HCT116 (cell line): ENCODE data around the gene OR5W2. TPM values are rescaled to one million over a fixed set of nuclear protein-coding genes. Genes with fewer than 3 reads are reported as not detected.

Source experiments
- ATAC-seq: fragments of 200-7000 bp; cut with Tn5 transposase; 2 replicates; pipeline ENCODE4 v1.9.1; 2020; ENCODE audit warnings: mild to moderate bottlenecking, moderate library complexity
- Bru-seq: library from RNA; stranded (reverse); fragments of 400-500 nt; gene quantifications from one replicate; lab custom pipeline; 2021; lab: Mats Ljungman, UMichigan
- BruChase-seq, 2 experiments: library from RNA; stranded (reverse); fragments of 400-500 nt; gene quantifications; one replicate each; lab custom pipeline; 2021; lab: Mats Ljungman, UMichigan
- BruUV-seq: library from RNA; stranded (reverse); fragments of 400-500 nt; replicated peaks from 2 replicates; lab custom pipeline; 2021; lab: Mats Ljungman, UMichigan
- CTCF ChIA-PET: fragments of 300-600 bp; sonication (Branson Sonifier 250); formaldehyde crosslinking; loops from one replicate; lab custom pipeline; 2021; ENCODE audit warnings: antibody characterized with exemption; lab: Charles Lee
- POLR2A ChIA-PET: fragments of 300-600, 350-600 bp; sonication (Branson Sonifier 250); formaldehyde crosslinking; loops from one replicate; lab custom pipeline; 2021; ENCODE audit warnings: antibody characterized with exemption; lab: Charles Lee
- RAD21 ChIA-PET, 2 experiments: fragments of 300-600 bp; sonication (Branson Sonifier 250); formaldehyde crosslinking; loops; one replicate each; lab custom pipeline; 2023; ENCODE audit warnings: low total read pairs in 2 of 2; ENCODE audit not compliant: uncharacterized antibody in 2 of 2, unreplicated experiment in 2 of 2, low non-redundant PET in 1 of 2; lab: Charles Lee
- DNase-seq: peaks from one replicate; pipeline ENCODE4 v3.0.0-alpha.2; 2010; ENCODE audit warnings: low read depth, low spot score
- H2AFZ ChIP-seq: fragments of 200-600 bp; shearing (Covaris generic), sonication (generic); 2 replicates; pipeline ENCODE4 v1.6.1; 2017; ENCODE audit warnings: low read depth, mixed run types, mixed read lengths, antibody characterized with exemption, low read length; ENCODE audit not compliant: poor library complexity, severe bottlenecking
- H3K27ac ChIP-seq: 2 replicates; pipeline ENCODE4 v1.5.1; 2012; ENCODE audit warnings: low read depth, low read length
- H3K27me3 ChIP-seq: fragments of 200-600 bp; sonication (generic); 2 replicates; pipeline ENCODE4 v1.6.1; 2016; ENCODE audit warnings: mixed run types, low read length, mixed read lengths; ENCODE audit not compliant: insufficient read depth
- H3K36me3 ChIP-seq, 2 experiments: fragments of 200-500 bp in 1 of 2; fragments of 200-600 bp in 1 of 2; sonication (Bioruptor generic) in 1 of 2; sonication (generic) in 1 of 2; 2 replicates each; pipeline versions ENCODE4 v1.5.1 to v1.6.1; 2014 to 2016; ENCODE audit warnings: low read length in 2 of 2, inconsistent platforms in 1 of 2, mixed read lengths in 1 of 2, mixed run types in 1 of 2; ENCODE audit not compliant: insufficient read depth in 2 of 2, control insufficient read depth in 1 of 2
- H3K4me1 ChIP-seq, 2 experiments: fragments of 200-600 bp in 1 of 2; sonication (generic) in 1 of 2; 2 replicates each; pipeline versions ENCODE4 v1.5.1 to v1.6.1; 2012 to 2017; ENCODE audit warnings: low read length in 2 of 2, inconsistent platforms in 1 of 2, mild to moderate bottlenecking in 1 of 2, mixed read lengths in 1 of 2, mixed run types in 1 of 2, moderate library complexity in 1 of 2; ENCODE audit not compliant: insufficient read depth in 2 of 2, control insufficient read depth in 1 of 2
- H3K4me2 ChIP-seq: fragments of 200-600 bp; sonication (generic); 2 replicates; pipeline ENCODE4 v1.6.1; 2017; ENCODE audit warnings: mixed run types, low read length, mixed read lengths
- H3K4me3 ChIP-seq, 2 experiments: fragments of 200-600 bp in 1 of 2; sonication (generic) in 1 of 2; replicated peaks in 1 of 2; 2 replicates each; pipeline ENCODE4 v1.5.1; 2011 to 2016; ENCODE audit warnings: low read length in 2 of 2, control low read depth in 1 of 2, low read depth in 1 of 2, mild to moderate bottlenecking in 1 of 2, mixed read lengths in 1 of 2, mixed run types in 1 of 2
- H3K79me2 ChIP-seq: fragments of 200-600 bp; sonication (generic); 2 replicates; pipeline ENCODE4 v1.6.1; 2017; ENCODE audit warnings: mild to moderate bottlenecking, mixed run types, low read length, moderate library complexity, mixed read lengths; ENCODE audit not compliant: insufficient read depth
- H3K9ac ChIP-seq: fragments of 200-600 bp; sonication (generic); 2 replicates; pipeline ENCODE4 v1.6.1; 2016; ENCODE audit warnings: low read length, mixed read lengths
- H3K9me2 ChIP-seq: fragments of 200-600 bp; sonication (generic), shearing (Covaris generic); 2 replicates; pipeline ENCODE4 v1.6.1; 2017; ENCODE audit warnings: mixed run types, mild to moderate bottlenecking, moderate library complexity; ENCODE audit not compliant: insufficient read depth
- H3K9me3 ChIP-seq, 2 experiments: fragments of 200-500 bp in 1 of 2; fragments of 200-600 bp in 1 of 2; sonication (Bioruptor generic) in 1 of 2; sonication (generic) in 1 of 2; 2 replicates each; pipeline ENCODE4 v1.6.1; 2014 to 2017; ENCODE audit warnings: low read length in 2 of 2, mixed read lengths in 2 of 2, inconsistent platforms in 1 of 2, low read depth in 1 of 2, mild to moderate bottlenecking in 1 of 2, mixed run types in 1 of 2, moderate library complexity in 1 of 2; ENCODE audit not compliant: control insufficient read depth in 1 of 2, insufficient read depth in 1 of 2
- H4K20me1 ChIP-seq: fragments of 200-600 bp; sonication (generic), shearing (Covaris generic); 2 replicates; pipeline ENCODE4 v1.6.1; 2017; ENCODE audit warnings: mixed run types, mild to moderate bottlenecking, moderate library complexity; ENCODE audit not compliant: insufficient read depth
- EZH2 ChIP-seq: fragments of 200-600 bp; sonication (generic); IDR thresholded peaks from 2 replicates; pipeline ENCODE4 v1.6.1; 2017; ENCODE audit warnings: antibody characterized with exemption, mixed run types
- EZH2phosphoT487 ChIP-seq: fragments of 200-600 bp; IDR thresholded peaks from 2 replicates; pipeline ENCODE4 v1.6.1; 2018; ENCODE audit warnings: antibody characterized with exemption, borderline replicate concordance
- POLR2AphosphoS5 ChIP-seq: IDR thresholded peaks from 2 replicates; pipeline ENCODE4 v1.6.1; 2011; ENCODE audit warnings: mild to moderate bottlenecking, low read depth, low read length, moderate library complexity
- RAD21 ChIP-seq: IDR thresholded peaks from 2 replicates; pipeline ENCODE4 v1.6.1; 2012; ENCODE audit warnings: low read depth, mild to moderate bottlenecking
- SIN3A ChIP-seq: IDR thresholded peaks from 2 replicates; pipeline ENCODE4 v1.6.1; 2012; ENCODE audit warnings: low read depth
- SRF ChIP-seq: IDR thresholded peaks from 2 replicates; pipeline ENCODE4 v1.6.1; 2012; ENCODE audit warnings: low read depth
- YY1 ChIP-seq: IDR thresholded peaks from 2 replicates; pipeline ENCODE4 v1.6.1; 2011; ENCODE audit warnings: low read length, low read depth, moderate library complexity, mild to moderate bottlenecking; ENCODE audit not compliant: insufficient replicate concordance; ENCODE audit errors: extremely low read depth
- ZFX ChIP-seq: fragments of 450-650 bp; IDR thresholded peaks from 2 replicates; pipeline ENCODE4 v1.6.1; 2017
- intact Hi-C: fragments of 100-400 bp; cut with micrococcal nuclease; formaldehyde crosslinking; loops from 2 replicates; pipeline ENCODE4 v1.10.0; 2022
- long read RNA-seq: library from polyadenylated mRNA; unstranded; transcript quantifications from one replicate; pipeline ENCODE4 v2.0.0, GENCODE V29; 2021; ENCODE audit not compliant: unreplicated experiment
- polyA plus RNA-seq: library from polyadenylated mRNA; unstranded; fragments of >200 nt; gene quantifications from 2 replicates; pipeline ENCODE4 v1.2.1, GENCODE V29; 2012; ENCODE audit warnings: missing spikeins
- total RNA-seq: library from RNA; stranded (reverse); gene quantifications from one replicate; pipeline ENCODE4 v1.2.1, GENCODE V29; 2021; ENCODE audit not compliant: unreplicated experiment
- TF ChIP-seq, protein P1 (sequence below): IDR thresholded peaks from 2 replicates; pipeline ENCODE4 v1.6.1; 2012; ENCODE audit warnings: low read depth

Gene OR5W2
- total RNA-seq (not detected), Bru-seq, nascent RNA (not detected), BruChase-seq, experiment 1, labeled RNA remaining after a 6-hour chase (not detected), BruChase-seq, experiment 2, labeled RNA remaining after a 2-hour chase (not detected)
- polyA plus RNA-seq, result not detected in 2 replicates
- long read RNA-seq, result 0 reads

DNA sequence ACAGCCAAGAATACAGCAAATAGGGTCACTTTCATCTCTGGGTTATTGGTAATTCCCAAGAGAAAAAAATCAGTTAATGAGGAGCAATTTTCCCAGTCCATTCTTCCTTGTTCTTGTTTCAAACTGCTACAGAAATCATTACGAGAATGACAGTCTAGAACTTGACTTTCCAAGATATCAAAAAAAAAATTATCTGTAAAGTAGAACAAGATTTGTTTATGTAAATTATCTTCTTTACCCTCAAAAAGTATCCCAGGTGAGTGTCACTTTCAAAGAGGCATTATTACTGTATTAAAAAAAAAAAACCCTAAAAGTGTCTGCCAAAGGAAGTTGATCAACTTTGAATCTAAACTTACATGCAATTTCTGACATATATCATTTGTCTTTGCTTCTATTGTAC is at the start of gene OR5W2:
Gene OR5W2 (minus strand): TSS at position 101 of the 400 bp plus-strand sequence. CDS start 0 bp downstream, at position 101.
- TF ChIP-seq EZH2 (no peak), SRF (no peak), SIN3A (no peak), EZH2phosphoT487 (no peak), POLR2AphosphoS5 (no peak)
- Histone ChIP-seq H3K9me3 (peaks cover 10 to 18% of the 10 kb centered on the region in 2 experiments; a peak in 2 of 4 replicates), H3K27ac (no peak within 1 kb of the TSS), H3K27me3 (no peaks in the 10 kb centered on the region), H3K9me2 (no peaks in the 10 kb centered on the region), H3K36me3 (no peaks in the 10 kb centered on the region), H3K4me3 (no peak within 1 kb of the TSS), H2AFZ (no peak within 1 kb of the TSS), H3K4me1 (no peaks in the 10 kb centered on the region), H3K4me2 (no peak within 1 kb of the TSS), H3K79me2 (no peaks in the 10 kb centered on the region), H4K20me1 (no peaks in the 10 kb centered on the region), H3K9ac (no peak within 1 kb of the TSS)
- no peak for ATAC-seq
- no peak for DNase-seq
- ChIA-PET CTCF (no interaction called here), POLR2A (no interaction called here), RAD21 (no interaction called here)
- BruUV-seq, result no TSS peak
- intact Hi-C loops, result no loop called here

DNA sequence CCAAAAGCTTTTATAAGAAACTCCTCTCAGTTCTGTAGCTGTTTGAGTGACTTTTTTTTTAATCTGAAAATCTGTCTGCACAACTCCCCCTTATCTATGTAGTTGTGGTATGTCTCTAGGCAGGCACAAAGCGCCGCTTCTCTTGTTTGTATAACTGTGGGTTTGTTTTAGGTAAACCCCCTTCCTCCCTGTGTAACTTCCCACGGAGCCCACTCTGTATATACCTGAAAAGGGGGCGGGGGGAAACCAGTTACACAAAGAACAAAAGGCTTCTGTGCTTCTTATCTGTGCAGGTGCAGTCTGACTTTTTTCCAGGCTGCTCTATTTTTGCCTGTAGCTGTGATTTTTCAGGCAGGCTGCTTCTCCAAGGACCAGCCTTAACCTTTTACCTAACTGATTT is 42.1 kb upstream of the OR5W2 start:
- no peaks in the 10 kb centered on the region for H3K36me3 ChIP-seq
- POLR2A ChIA-PET, result no interaction called here
- H4K20me1 ChIP-seq, result no peaks in the 10 kb centered on the region
- H3K4me3 ChIP-seq, result no peak overlapping the region
- CTCF ChIA-PET, result no interaction called here
- H3K27ac ChIP-seq, result no peak overlapping the region
- H3K79me2 ChIP-seq, result no peaks in the 10 kb centered on the region
- no peaks in the 10 kb centered on the region for H3K4me1 ChIP-seq
- no peak overlapping the region for H2AFZ ChIP-seq
- ATAC-seq, result no peak
- no peaks in the 10 kb centered on the region for H3K27me3 ChIP-seq
- intact Hi-C loops, result no loop called here
- DNase-seq, result no peak
- peaks cover 3 to 8% of the 10 kb centered on the region in 2 experiments; a peak in 1 of 4 replicates for H3K9me3 ChIP-seq
- RAD21 ChIA-PET, result no interaction called here
- TF ChIP-seq RAD21, result no peak
- TF ChIP-seq, protein P1, sequence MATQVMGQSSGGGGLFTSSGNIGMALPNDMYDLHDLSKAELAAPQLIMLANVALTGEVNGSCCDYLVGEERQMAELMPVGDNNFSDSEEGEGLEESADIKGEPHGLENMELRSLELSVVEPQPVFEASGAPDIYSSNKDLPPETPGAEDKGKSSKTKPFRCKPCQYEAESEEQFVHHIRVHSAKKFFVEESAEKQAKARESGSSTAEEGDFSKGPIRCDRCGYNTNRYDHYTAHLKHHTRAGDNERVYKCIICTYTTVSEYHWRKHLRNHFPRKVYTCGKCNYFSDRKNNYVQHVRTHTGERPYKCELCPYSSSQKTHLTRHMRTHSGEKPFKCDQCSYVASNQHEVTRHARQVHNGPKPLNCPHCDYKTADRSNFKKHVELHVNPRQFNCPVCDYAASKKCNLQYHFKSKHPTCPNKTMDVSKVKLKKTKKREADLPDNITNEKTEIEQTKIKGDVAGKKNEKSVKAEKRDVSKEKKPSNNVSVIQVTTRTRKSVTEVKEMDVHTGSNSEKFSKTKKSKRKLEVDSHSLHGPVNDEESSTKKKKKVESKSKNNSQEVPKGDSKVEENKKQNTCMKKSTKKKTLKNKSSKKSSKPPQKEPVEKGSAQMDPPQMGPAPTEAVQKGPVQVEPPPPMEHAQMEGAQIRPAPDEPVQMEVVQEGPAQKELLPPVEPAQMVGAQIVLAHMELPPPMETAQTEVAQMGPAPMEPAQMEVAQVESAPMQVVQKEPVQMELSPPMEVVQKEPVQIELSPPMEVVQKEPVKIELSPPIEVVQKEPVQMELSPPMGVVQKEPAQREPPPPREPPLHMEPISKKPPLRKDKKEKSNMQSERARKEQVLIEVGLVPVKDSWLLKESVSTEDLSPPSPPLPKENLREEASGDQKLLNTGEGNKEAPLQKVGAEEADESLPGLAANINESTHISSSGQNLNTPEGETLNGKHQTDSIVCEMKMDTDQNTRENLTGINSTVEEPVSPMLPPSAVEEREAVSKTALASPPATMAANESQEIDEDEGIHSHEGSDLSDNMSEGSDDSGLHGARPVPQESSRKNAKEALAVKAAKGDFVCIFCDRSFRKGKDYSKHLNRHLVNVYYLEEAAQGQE, result no peak
- no peak for TF ChIP-seq SIN3A
- TF ChIP-seq YY1, result no peak
- TF ChIP-seq ZFX, result no peak
- H3K9ac ChIP-seq, result no peak overlapping the region
- BruUV-seq, result no TSS peak
- H3K9me2 ChIP-seq, result no peaks in the 10 kb centered on the region
- H3K4me2 ChIP-seq, result no peak overlapping the region
